Retinal pigment epithelial cell (primary cell): ENCODE measurements around the gene RPL14.
A peak's percentile ranks its signal among the peaks of the same experiment; 100 is the strongest.
"Not testable (repeated sequence)": the region's sequence is repeated elsewhere in the genome, so short reads cannot be mapped to it uniquely, and the experiment has no call there.

Experiments
- DNase-seq: peaks from one replicate; pipeline ENCODE4 v3.0.0-alpha.2; 2010; ENCODE audit warnings: low read depth
- H3K4me3 ChIP-seq: 2 replicates; pipeline ENCODE4 v1.5.1; 2011; ENCODE audit warnings: mild to moderate bottlenecking, low read length, control low read depth, moderate library complexity
- TF ChIP-seq, protein P1 (sequence below): conservative IDR thresholded peaks from 2 replicates; pipeline ENCODE4 v1.5.1; 2011; ENCODE audit warnings: low read depth, low read length, control low read depth, inconsistent platforms

The RPL14 gene

GRCh38 chr3:40452562-40452875 is 4.6 kb upstream of the RPL14 start:
- peak overlapping the region; percentile 92 for H3K4me3 ChIP-seq
- TF ChIP-seq, protein P1, sequence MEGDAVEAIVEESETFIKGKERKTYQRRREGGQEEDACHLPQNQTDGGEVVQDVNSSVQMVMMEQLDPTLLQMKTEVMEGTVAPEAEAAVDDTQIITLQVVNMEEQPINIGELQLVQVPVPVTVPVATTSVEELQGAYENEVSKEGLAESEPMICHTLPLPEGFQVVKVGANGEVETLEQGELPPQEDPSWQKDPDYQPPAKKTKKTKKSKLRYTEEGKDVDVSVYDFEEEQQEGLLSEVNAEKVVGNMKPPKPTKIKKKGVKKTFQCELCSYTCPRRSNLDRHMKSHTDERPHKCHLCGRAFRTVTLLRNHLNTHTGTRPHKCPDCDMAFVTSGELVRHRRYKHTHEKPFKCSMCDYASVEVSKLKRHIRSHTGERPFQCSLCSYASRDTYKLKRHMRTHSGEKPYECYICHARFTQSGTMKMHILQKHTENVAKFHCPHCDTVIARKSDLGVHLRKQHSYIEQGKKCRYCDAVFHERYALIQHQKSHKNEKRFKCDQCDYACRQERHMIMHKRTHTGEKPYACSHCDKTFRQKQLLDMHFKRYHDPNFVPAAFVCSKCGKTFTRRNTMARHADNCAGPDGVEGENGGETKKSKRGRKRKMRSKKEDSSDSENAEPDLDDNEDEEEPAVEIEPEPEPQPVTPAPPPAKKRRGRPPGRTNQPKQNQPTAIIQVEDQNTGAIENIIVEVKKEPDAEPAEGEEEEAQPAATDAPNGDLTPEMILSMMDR: no peak
- DNase-seq: no peak

GRCh38 chr3:40452876-40453730 is 4.0 kb upstream of the RPL14 start:
- TF ChIP-seq, protein P1: no peak
- H3K4me3 ChIP-seq: peak overlapping the region; percentile 92
- peak; percentile 96 for DNase-seq

- peak overlapping the region; percentile 92 for H3K4me3 ChIP-seq
- TF ChIP-seq, protein P1: no peak
- DNase-seq: no peak
Observed at GRCh38 chr3:40453933-40454332, 3.2 kb upstream of the RPL14 start.

GRCh38 chr3:40455328-40455727 is 1.8 kb upstream of the RPL14 start:
- H3K4me3 ChIP-seq: no peak overlapping the region
- TF ChIP-seq, protein P1: no peak
- DNase-seq: no peak

DNA sequence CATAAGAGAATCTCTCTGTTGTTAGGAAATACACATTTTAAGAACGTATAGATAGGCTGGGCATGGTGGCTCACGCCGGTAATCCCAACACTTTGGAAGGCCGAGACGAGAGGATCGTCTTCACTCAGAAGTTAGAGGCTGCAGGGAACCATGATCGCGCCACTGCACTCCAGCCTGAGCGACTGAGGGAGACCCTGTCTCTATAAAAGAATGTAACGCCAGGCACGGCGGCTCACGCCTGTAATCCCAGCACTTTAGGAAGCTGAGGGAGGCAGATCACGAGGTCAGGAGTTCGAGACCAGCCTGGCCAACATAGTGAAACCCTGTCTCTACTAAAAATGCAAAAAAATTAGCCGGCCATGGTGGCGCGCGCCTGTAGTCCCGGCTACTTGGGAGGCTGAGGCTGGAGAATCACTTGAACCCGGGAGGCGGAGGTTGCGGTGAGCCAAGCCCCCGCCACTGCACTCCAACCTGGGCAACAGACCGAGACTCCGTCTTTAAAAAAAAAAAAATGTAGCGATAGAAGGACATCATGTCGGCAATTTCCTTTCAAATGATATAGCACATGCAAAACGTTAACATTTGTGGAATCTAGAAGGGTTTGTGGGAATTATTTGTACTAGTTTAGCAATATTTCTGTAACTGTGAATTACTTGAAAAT is 730 bp upstream of the RPL14 start:
- TF ChIP-seq, protein P1: no peak
- DNase-seq: no peak
- peak overlapping the region; percentile 97 for H3K4me3 ChIP-seq

- TF ChIP-seq, protein P1: no peak
- peak overlapping the region; percentile 97 for H3K4me3 ChIP-seq
- no peak for DNase-seq
Observed at GRCh38 chr3:40458473-40458872, 1.3 kb downstream of the RPL14 start.

- H3K4me3 ChIP-seq, DNase-seq: not testable (repeated sequence)
Observed at GRCh38 chr3:40460481-40460880, 3.3 kb downstream of the RPL14 start.
